Large intestine (tissue), 3 donors: Measurements from ENCODE around the gene DAB2. TPM values are rescaled to one million over a fixed set of nuclear protein-coding genes. Genes with fewer than 3 reads are reported as not detected.

Experiments used
- DNase-seq, 2 donors: peaks; one replicate each; pipeline versions ENCODE4 v3.0.0 to v3.0.0-alpha.2; 2013
- H3K27ac ChIP-seq: one replicate; pipeline ENCODE4 v1.5.1; 2013; ENCODE audit warnings: low read length
- H3K27me3 ChIP-seq: 2 replicates; pipeline ENCODE4 v1.6.1; 2013; ENCODE audit warnings: low read length; ENCODE audit not compliant: control insufficient read depth, insufficient read depth
- H3K36me3 ChIP-seq: 2 replicates; pipeline ENCODE4 v1.6.1; 2013; ENCODE audit warnings: low read length; ENCODE audit not compliant: control insufficient read depth, insufficient read depth
- H3K4me1 ChIP-seq: one replicate; pipeline ENCODE4 v1.6.1; 2013; ENCODE audit warnings: low read length; ENCODE audit not compliant: control insufficient read depth, insufficient read depth
- H3K4me3 ChIP-seq: one replicate; pipeline ENCODE4 v1.5.1; 2013; ENCODE audit warnings: low read length
- H3K9me3 ChIP-seq: one replicate; pipeline ENCODE4 v1.6.1; 2013; ENCODE audit warnings: mild to moderate bottlenecking, low read depth, low read length, moderate library complexity; ENCODE audit not compliant: control insufficient read depth
- WGBS: methylation state at CpG from one replicate; pipeline ENCODE4 v1.1.5; 2013; ENCODE audit warnings: low lambda C conversion rate; ENCODE audit not compliant: insufficient coverage; 5-methylcytosine and 5-hydroxymethylcytosine counted together
- polyA plus RNA-seq: library from polyadenylated mRNA; unstranded; fragments of 120-200 nt; gene quantifications from one replicate; pipeline ENCODE4 v1.2.1, GENCODE V29; 2013

The DAB2 gene
- polyA plus RNA-seq, 1 donor = 178 TPM

DNA sequence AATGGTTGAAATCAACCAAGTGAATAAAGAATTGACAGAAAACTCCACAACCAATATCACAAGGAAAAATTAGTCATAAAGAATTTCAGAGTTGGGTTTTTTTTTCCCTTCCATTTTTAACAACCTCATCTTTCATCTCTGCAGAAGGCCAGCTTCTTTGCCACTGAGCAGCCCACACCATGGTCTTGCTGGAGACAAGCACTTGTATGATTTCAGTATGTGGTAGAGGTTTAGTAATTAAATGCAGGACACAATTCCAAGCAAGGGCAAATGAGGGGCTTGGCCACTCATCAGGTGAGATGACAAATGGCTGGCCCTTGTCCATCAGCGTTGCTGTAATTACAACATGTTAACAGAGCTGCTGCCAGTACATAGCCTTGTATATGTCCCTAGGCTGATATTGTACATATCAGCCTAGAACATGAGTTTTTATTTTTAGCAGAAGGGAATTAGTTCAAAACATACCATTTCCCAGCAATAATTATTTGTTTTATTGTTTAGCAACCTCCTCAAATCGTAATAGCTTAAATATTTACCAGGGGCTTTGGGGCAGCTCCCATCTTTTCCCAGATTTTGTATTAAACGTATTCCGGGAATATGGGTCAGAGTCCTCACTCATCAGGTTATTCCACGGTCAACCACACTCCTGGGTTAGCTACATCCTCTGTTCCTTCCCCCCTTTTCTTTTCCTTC is 55.5 kb downstream of the DAB2 start:
- Histone ChIP-seq H3K27ac (no peak overlapping the region), H3K36me3 (peaks cover 18% of the 10 kb centered on the region), H3K4me1 (peaks cover 28% of the 10 kb centered on the region), H3K27me3 (no peaks in the 10 kb centered on the region), H3K9me3 (no peaks in the 10 kb centered on the region), H3K4me3 (no peak overlapping the region)
- no peak for DNase-seq
- WGBS = 74% methylated on average over 3 of the region's 5 CpGs

- Histone ChIP-seq H3K27ac (no peak overlapping the region), H3K9me3 (no peaks in the 10 kb centered on the region), H3K27me3 (no peaks in the 10 kb centered on the region), H3K4me3 (no peak overlapping the region), H3K4me1 (peaks cover 19% of the 10 kb centered on the region), H3K36me3 (peaks cover 12% of the 10 kb centered on the region)
- no peak for DNase-seq
- no CpG with 5 or more reads among the region's 4 CpGs for WGBS
Measured at GRCh38 chr5:39368116-39368515, 56.7 kb downstream of the DAB2 start.

GRCh38 chr5:39367711-39368110 is 57.1 kb downstream of the DAB2 start:
- WGBS = no CpG with 5 or more reads among the region's 3 CpGs
- Histone ChIP-seq H3K36me3 (peaks cover 12% of the 10 kb centered on the region), H3K9me3 (no peaks in the 10 kb centered on the region), H3K27ac (no peak overlapping the region), H3K4me3 (no peak overlapping the region), H3K4me1 (peaks cover 19% of the 10 kb centered on the region), H3K27me3 (no peaks in the 10 kb centered on the region)
- no peak for DNase-seq

GRCh38 chr5:39364367-39364766 is 60.4 kb downstream of the DAB2 start, which contains the start of gene C9:
TSS of gene C9 (minus strand) at chr5:39364495. CDS start at chr5:39364464, 31 bp downstream.
- no CpG with 5 or more reads among the region's 6 CpGs for WGBS
- no peak for DNase-seq
- Histone ChIP-seq H3K4me3 (no peak within 1 kb of the TSS), H3K9me3 (no peaks in the 10 kb centered on the region), H3K27ac (no peak within 1 kb of the TSS), H3K27me3 (no peaks in the 10 kb centered on the region), H3K36me3 (no peaks in the 10 kb centered on the region), H3K4me1 (peaks cover 3% of the 10 kb centered on the region)

- H3K27ac ChIP-seq = no peak overlapping the region
- H3K27me3 ChIP-seq = no peaks in the 10 kb centered on the region
- no peaks in the 10 kb centered on the region for H3K36me3 ChIP-seq
- no CpG with 5 or more reads among the region's 4 CpGs for WGBS
- no peaks in the 10 kb centered on the region for H3K9me3 ChIP-seq
- H3K4me1 ChIP-seq = no peaks in the 10 kb centered on the region
- no peak overlapping the region for H3K4me3 ChIP-seq
- no peak for DNase-seq
Measured at GRCh38 chr5:39363217-39363616, 61.6 kb downstream of the DAB2 start.

GRCh38 chr5:39362646-39363045 is 62.1 kb downstream of the DAB2 start:
- H3K36me3 ChIP-seq = no peaks in the 10 kb centered on the region
- H3K4me3 ChIP-seq = no peak overlapping the region
- DNase-seq = no peak
- H3K4me1 ChIP-seq = no peaks in the 10 kb centered on the region
- no peaks in the 10 kb centered on the region for H3K27me3 ChIP-seq
- H3K9me3 ChIP-seq = no peaks in the 10 kb centered on the region
- no peak overlapping the region for H3K27ac ChIP-seq
- WGBS = no CpG with 5 or more reads among the region's 8 CpGs

GRCh38 chr5:39361306-39361705 is 63.5 kb downstream of the DAB2 start:
- H3K4me3 ChIP-seq = no peak overlapping the region
- H3K27ac ChIP-seq = no peak overlapping the region
- H3K36me3 ChIP-seq = no peaks in the 10 kb centered on the region
- DNase-seq = no peak
- H3K27me3 ChIP-seq = no peaks in the 10 kb centered on the region
- 83% methylated on average over 1 of the region's 4 CpGs for WGBS
- H3K4me1 ChIP-seq = no peaks in the 10 kb centered on the region
- H3K9me3 ChIP-seq = no peaks in the 10 kb centered on the region

- Histone ChIP-seq H3K27ac (no peak overlapping the region), H3K4me3 (no peak overlapping the region), H3K27me3 (no peaks in the 10 kb centered on the region), H3K4me1 (no peaks in the 10 kb centered on the region), H3K36me3 (no peaks in the 10 kb centered on the region), H3K9me3 (no peaks in the 10 kb centered on the region)
- no peak for DNase-seq
- 94% methylated on average over 4 of the region's 5 CpGs for WGBS
Measured at GRCh38 chr5:39360471-39361111, 64.2 kb downstream of the DAB2 start.

DNA sequence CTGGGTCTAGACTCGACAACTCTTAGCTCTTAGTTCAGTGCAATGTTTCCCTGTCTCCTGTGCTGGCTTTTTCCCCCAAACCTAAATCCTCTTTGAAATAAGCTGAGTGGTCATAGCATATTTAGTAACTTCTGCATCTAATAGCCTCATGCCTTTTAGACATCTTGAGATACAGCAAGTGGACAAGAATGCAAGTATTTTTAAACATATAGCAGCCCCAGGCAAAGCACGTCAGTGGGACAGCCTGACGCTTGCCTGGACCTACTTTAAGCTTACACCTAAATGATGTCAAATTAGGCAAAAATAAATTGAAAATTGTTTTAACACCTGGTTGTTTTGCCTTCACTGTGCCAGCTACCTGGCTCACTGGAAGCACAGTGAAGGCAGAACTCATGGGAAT is 68.5 kb downstream of the DAB2 start:
- Histone ChIP-seq H3K9me3 (no peaks in the 10 kb centered on the region), H3K36me3 (no peaks in the 10 kb centered on the region), H3K27me3 (no peaks in the 10 kb centered on the region), H3K27ac (no peak overlapping the region), H3K4me3 (no peak overlapping the region), H3K4me1 (no peaks in the 10 kb centered on the region)
- no CpG with 5 or more reads among the region's 3 CpGs for WGBS
- DNase-seq = no peak

DNA sequence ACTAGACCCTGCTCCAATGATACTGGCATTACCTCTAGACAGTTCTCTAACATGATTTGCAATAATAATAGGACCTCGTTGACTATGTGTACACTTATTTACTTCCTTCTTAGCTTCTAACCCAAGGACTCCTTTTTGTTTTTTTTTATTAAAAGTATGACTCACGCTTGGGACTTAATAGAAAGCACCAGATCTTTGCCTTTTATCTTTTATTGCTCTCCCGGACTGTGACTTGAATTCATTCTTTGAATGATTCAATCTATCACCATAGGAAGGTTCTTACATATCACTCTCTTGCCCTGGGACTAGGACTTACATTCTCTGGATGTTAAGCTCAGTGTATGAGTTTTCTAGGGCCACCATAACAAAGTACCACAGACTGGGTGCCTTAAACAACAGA is 69.5 kb downstream of the DAB2 start:
- Histone ChIP-seq H3K27ac (no peak overlapping the region), H3K9me3 (no peaks in the 10 kb centered on the region), H3K36me3 (no peaks in the 10 kb centered on the region), H3K4me1 (no peaks in the 10 kb centered on the region), H3K27me3 (no peaks in the 10 kb centered on the region), H3K4me3 (no peak overlapping the region)
- no peak for DNase-seq
- WGBS = no CpG with 5 or more reads among the region's 3 CpGs
